GM21529 (cell line): ENCODE results near the gene TNFRSF8.
A peak's percentile ranks its signal among the peaks of the same experiment; 100 is the strongest.
"Not testable (repeated sequence)": the region's sequence is repeated elsewhere in the genome, so short reads cannot be mapped to it uniquely, and the experiment has no call there.

ENCODE experiments used
- ATAC-seq: cut with Tn5 transposase; IDR thresholded peaks from one replicate; pipeline ENCODE4 v1.9.1; 2021; ENCODE audit not compliant: unreplicated experiment

Gene TNFRSF8

GRCh38 chr1:12063141-12064072 is at the start of gene TNFRSF8:
TNFRSF8 (plus strand) TSS chr1:12063303; CDS start chr1:12063599, 296 bp downstream.
- ATAC-seq, result no peak

GRCh38 chr1:12014141-12014991 is 48.7 kb upstream of the TNFRSF8 start:
- no peak for ATAC-seq

- ATAC-seq, result no peak
These were observed 48.1 kb upstream of the TNFRSF8 start for GRCh38 chr1:12015001-12015491.

- ATAC-seq, result no peak
These were observed 47.6 kb upstream of the TNFRSF8 start for GRCh38 chr1:12015499-12015898.

GRCh38 chr1:12016182-12016581 is 46.9 kb upstream of the TNFRSF8 start:
- ATAC-seq, result no peak

GRCh38 chr1:12019858-12020509 is 43.1 kb upstream of the TNFRSF8 start:
- ATAC-seq, result peak; percentile 1

GRCh38 chr1:12021616-12022015 is 41.5 kb upstream of the TNFRSF8 start:
- ATAC-seq, result no peak

GRCh38 chr1:12022036-12022435 is 41.1 kb upstream of the TNFRSF8 start:
- no peak for ATAC-seq

GRCh38 chr1:12026586-12026985 is 36.5 kb upstream of the TNFRSF8 start:
- ATAC-seq, result no peak

- ATAC-seq, result no peak
These were observed 34.9 kb upstream of the TNFRSF8 start for GRCh38 chr1:12028248-12028647.

- ATAC-seq, result no peak
These were observed 34.1 kb upstream of the TNFRSF8 start for GRCh38 chr1:12028957-12029511.

GRCh38 chr1:12029720-12030339 is 33.3 kb upstream of the TNFRSF8 start:
- no peak for ATAC-seq

- ATAC-seq, result no peak
These were observed 31.8 kb upstream of the TNFRSF8 start for GRCh38 chr1:12031039-12031980.

- ATAC-seq, result no peak
These were observed 30.9 kb upstream of the TNFRSF8 start for GRCh38 chr1:12032161-12032621.

GRCh38 chr1:12033441-12033840 is 29.7 kb upstream of the TNFRSF8 start:
- not testable (repeated sequence) for ATAC-seq

GRCh38 chr1:12034381-12034801 is 28.7 kb upstream of the TNFRSF8 start:
- no peak for ATAC-seq

GRCh38 chr1:12035312-12035711 is 27.8 kb upstream of the TNFRSF8 start:
- no peak for ATAC-seq

GRCh38 chr1:12037486-12038355 is 25.4 kb upstream of the TNFRSF8 start:
- ATAC-seq, result no peak
